ENCODE data around the gene MYZAP.

- no peak for TF ChIP-seq EZH2 (IDR thresholded peaks at IDR 0.05; ENCODE audit: borderline replicate concordance, low read depth, low read length, severe bottlenecking)
- TF ChIP-seq CTCF (IDR thresholded peaks at IDR 0.05; ENCODE audit: borderline replicate concordance, extremely low read depth, low read length, poor library complexity, severe bottlenecking) = no peak
Observed at GRCh38 chr15:57599296-57599810, 7.6 kb downstream of the MYZAP start.
